LNCAP (cell line): ENCODE results near the gene RPGR.

Source experiments
- CTCF ChIP-seq: fragments of 450-650 bp; IDR thresholded peaks from 2 replicates; pipeline ENCODE4 v1.5.1; 2017; ENCODE audit warnings: mild to moderate bottlenecking

Gene RPGR

GRCh38 chrX:38342853-38343778 lies 15.8 kb upstream of the RPGR start:
- TF ChIP-seq CTCF, result no peak

- no peak for TF ChIP-seq CTCF
These were observed 14.1 kb upstream of the RPGR start for GRCh38 chrX:38341442-38341841.

- no peak for TF ChIP-seq CTCF
These were observed 9.4 kb upstream of the RPGR start for GRCh38 chrX:38336538-38337240.

- peak; percentile 46; the same call in 1 of the 2 replicates for TF ChIP-seq CTCF
These were observed 8.1 kb upstream of the RPGR start for GRCh38 chrX:38335382-38335781.

GRCh38 chrX:38332505-38332904 lies 5.2 kb upstream of the RPGR start:
- no peak for TF ChIP-seq CTCF

- TF ChIP-seq CTCF, result 0 out of 2 replicates have a peak, but pooled peaks have one; percentile 12
These were observed 419 bp upstream of the RPGR start for GRCh38 chrX:38327775-38328081.

GRCh38 chrX:38326086-38326485 lies 1.2 kb downstream of the RPGR start:
- TF ChIP-seq CTCF, result no peak
